ENCODE measurements around the gene PPFIBP1.

Gene PPFIBP1

GRCh38 chr12:27523642-27524493, at the start of gene PPFIBP1:
Gene PPFIBP1, plus strand, starts transcription at chr12:27524206. Its CDS starts 109,191 bp downstream, at chr12:27633397.
- peak; percentile 93 for DNase-seq

- no peak for DNase-seq
Measured at GRCh38 chr12:27474344-27474743, 49.7 kb upstream of the PPFIBP1 start.

DNA sequence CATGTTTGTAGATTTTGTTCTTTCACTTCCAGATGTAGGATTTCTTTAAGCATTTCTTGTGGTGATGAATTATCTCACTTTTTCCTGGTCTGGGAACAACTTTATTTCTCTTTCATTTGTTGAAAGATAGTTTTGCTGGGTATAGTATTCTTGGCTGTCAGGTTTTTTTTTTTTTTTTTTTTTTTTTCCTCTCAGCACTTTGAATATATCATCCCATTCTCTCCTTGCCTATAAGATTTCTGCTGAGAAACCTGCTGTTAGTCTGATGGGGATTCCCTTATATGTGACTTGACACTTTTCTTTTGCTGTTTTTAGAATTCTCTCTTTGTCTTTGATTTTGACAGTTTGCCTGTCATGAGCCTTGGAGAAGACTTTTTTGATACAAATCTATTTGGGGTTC, 47.0 kb upstream of the PPFIBP1 start:
- DNase-seq: no peak

GRCh38 chr12:27478949-27479348, 45.1 kb upstream of the PPFIBP1 start:
- DNase-seq: no peak

DNA sequence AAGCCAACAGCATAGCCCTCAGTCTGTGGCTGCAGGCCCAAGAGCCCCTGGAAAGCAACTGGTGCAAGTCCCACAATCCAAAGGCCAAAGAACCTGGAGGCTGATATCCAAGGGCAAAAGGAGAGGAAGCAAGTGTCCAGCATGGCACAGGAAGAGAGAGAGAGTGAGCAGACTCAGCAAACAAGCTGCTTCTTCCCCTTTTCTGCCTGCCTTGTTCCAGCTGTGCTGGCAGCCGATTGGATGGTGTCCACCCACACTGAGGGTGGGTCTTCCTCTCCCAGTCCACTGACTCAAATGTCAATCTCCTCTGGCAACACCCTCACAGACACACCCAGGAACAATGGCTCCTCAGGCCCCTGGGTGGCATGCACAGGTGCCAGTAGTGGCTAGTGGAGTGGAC, 44.0 kb upstream of the PPFIBP1 start:
- DNase-seq: peak; percentile 74

GRCh38 chr12:27486961-27487360, 37.0 kb upstream of the PPFIBP1 start:
- DNase-seq: no peak

DNA sequence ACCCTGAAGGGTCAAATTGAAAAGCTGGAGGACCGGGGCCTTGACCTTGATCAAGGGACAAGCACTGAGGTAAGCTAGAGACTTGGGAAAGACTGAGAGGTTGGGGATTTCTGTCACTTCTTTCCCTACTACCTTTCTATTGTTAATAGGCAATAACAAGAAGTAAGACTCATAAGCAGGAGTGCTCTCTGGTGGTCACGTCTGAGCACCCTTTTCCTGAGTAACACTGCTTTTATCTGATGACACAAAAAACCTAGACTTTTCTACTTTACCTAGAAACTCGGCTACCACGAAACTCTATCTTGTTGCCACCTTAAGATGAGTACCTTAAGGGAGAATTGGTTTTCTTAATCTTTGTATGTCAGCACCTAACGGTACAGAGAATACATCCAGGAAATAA, 35.5 kb upstream of the PPFIBP1 start:
- DNase-seq: peak; percentile 3

GRCh38 chr12:27491226-27491625, 32.8 kb upstream of the PPFIBP1 start:
- DNase-seq: no peak

DNA sequence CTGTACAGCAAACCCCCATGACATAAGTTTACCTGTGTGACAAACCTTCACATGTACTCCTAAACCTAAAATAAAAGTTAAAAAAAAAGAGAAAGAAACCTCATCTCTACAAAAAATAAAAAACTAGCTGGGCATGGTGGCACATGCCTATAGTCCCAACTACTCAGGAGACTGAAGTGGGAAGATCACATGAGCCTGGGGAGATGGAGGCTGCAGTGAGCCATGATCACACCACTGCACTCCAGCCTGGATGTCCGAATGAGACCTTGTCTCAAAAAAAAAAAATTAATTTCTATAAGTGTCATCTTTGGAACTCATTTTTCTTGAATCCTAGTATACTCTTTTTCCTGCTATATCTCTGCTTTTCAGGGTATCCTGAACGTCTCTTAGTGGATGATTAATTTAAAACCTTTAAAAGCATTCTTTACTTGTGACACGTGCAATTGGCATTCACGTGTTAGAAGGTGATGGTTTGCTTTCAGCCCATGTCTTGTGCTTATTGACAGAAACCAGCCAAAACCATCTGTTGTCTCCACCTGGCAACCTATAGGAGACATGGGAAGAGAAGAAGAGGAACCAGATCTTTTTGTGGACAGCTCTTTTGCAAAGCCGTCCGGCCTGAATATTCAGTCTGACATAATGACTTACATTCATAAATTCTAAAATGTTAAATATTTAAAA, 30.6 kb upstream of the PPFIBP1 start:
- peak; percentile 71 for DNase-seq

GRCh38 chr12:27497446-27497845, 26.6 kb upstream of the PPFIBP1 start:
- no peak for DNase-seq

DNA sequence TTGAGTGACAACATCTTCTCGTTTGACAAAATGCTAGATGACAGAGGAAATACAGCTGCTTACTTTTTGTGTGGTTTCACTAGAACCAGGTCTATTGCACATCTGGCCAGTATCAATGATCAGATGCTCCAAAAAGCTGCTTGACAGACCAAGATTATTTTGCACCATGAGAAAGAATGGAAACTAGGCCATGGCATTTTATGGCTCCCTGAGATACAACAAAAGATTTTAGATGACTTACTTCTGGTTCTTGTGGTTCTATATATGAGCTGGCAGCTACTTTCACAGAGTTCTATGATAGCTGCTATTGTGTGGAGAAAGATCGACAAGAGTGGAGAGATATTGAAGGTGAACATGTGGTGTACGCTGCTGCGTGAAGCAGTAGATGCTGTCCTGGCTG, 25.9 kb upstream of the PPFIBP1 start:
- peak; percentile 51 for DNase-seq

DNA sequence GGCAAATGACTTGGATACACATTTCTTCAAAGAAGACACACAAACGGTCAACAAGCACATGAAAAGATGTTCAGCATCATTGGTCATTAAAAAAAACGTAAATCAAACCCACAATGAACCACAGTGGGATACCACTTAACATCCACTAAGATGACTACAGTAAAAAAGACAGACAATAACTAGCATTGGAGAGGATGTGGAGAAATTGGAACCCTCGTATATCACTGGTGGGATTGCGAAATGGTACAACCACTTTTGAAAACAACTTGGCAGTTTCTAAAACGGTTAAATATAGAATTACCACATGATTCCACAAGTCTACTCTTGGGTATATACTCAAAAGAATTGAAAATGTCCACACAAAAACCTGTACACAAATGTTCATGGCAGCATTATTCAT, 25.2 kb upstream of the PPFIBP1 start:
- peak; percentile 97 for DNase-seq

GRCh38 chr12:27499377-27499776, 24.6 kb upstream of the PPFIBP1 start:
- no peak for DNase-seq

DNA sequence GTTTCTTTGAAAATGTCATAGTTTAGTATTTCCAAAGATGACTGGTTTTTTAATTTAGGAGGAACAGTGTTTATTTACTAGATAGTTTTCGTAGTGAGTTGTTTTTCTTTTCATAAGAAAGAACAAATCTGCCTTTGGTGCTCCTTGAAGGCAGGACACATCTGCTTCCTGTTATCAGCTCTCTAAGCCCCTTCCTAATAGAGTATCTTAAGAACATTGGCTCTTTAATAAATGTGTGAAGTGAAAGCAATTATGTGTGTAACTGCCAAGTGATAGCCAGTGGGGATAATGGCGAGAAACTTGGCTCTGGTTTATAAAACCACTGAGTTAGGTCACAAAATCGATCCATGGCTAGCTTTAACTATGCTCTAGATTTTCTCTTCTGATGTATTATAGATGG, 23.5 kb upstream of the PPFIBP1 start:
- peak; percentile 11 for DNase-seq

DNA sequence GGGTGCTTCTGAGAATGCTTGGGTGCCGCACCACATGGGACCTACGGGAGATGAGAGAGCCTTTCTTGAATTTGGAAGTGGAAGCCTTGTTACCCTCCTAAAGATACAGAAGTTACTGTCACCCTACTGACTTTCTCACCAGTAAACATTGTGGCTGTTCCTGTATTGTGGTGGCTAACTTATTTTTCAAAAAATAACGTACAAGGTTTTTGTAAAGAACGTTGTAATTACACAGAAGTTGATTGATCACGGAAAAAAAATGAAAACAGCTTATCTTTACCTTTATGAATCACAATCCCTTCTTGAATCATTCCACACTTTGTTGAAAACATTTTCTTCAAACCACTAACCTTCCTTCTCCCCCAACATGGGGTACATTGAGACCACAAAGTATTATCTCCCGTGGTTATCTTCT, 22.0 kb upstream of the PPFIBP1 start:
- DNase-seq: peak; percentile 14

DNA sequence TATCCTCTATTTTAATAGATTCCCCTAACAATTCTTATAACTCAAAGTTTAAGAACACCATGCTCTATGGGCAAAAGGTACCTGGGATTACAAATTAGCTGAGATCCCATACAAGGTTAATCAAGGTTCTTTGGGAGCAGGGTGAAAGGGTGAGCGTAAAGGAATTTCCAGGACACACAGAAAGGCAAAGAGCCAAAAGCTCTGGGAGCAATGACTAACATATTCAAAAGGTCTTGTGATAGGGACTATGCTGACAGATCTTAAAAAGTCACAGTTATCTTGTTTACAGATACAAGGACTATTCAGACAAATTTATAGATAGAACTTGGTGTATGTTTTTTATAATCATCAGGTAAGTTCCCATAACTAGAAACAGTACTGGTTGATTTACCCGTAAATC, 19.5 kb upstream of the PPFIBP1 start:
- no peak for DNase-seq

GRCh38 chr12:27505109-27505508, 18.9 kb upstream of the PPFIBP1 start:
- DNase-seq: no peak

GRCh38 chr12:27505761-27506160, 18.2 kb upstream of the PPFIBP1 start:
- DNase-seq: no peak

GRCh38 chr12:27506645-27507189, 17.3 kb upstream of the PPFIBP1 start:
- no peak for DNase-seq

DNA sequence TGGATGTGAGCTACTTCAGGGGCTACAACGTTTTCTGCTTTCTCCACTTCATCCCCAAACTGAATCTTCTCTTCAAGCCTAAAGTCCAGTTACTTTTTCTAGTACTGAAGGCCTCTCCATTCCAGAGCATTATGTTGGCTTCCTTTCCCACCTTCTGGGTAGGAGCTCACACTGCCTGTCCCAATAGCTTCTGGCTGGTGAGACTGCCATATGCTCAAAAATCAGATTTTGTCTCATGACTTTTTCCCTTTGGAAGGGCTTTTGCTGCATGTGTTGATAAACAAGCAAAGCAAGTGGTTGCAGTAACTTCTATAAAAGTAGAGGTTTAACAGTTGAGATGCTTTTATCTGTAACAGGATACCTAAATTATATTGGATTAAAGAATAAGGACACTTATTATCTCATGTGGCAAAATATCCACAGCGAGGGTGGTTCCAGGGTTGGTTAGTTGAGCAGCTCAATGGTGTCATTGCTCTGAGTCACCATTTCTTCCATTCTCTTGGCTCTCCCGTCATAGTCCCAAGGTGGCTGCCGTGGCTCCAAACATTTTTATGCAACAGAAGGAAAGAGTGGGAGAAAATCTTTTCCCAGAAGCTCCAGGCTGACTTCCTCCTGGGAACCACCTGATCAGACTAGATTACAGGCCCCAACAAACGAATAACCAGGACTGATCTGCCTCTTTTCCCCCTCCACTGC, 15.1 kb upstream of the PPFIBP1 start:
- DNase-seq: no peak

GRCh38 chr12:27511031-27511722, 12.8 kb upstream of the PPFIBP1 start:
- DNase-seq: no peak

GRCh38 chr12:27511723-27512045, 12.3 kb upstream of the PPFIBP1 start:
- DNase-seq: no peak
